HepG2 (cell line): Measurements from ENCODE around the gene CD300H. TPM values are rescaled to one million over a fixed set of nuclear protein-coding genes. Genes with fewer than 3 reads are reported as not detected.

Source experiments
- ATAC-seq: fragments of 200-7000 bp; cut with Tn5 transposase; 3 replicates; pipeline ENCODE4 v1.9.1; 2020; ENCODE audit warnings: mild to moderate bottlenecking, moderate library complexity
- BruUV-seq: library from RNA; stranded (reverse); fragments of 400-500 nt; replicated peaks from 2 replicates; lab custom pipeline; 2021; lab: Mats Ljungman, UMichigan
- CTCF ChIA-PET: fragments of 300-600 bp; formaldehyde crosslinking; extraction: SDS; loops from one replicate; lab custom pipeline; 2021; ENCODE audit warnings: low total read pairs, inconsistent platforms, low intra/inter-chr PET ratio; lab: Yijun Ruan, JAX
- POLR2A ChIA-PET: fragments of 350-600 bp; sonication (Branson Sonifier 250); formaldehyde crosslinking; loops from one replicate; lab custom pipeline; 2020; ENCODE audit warnings: antibody characterized with exemption, inconsistent platforms; lab: Yijun Ruan, JAX
- DNase-seq: peaks from one replicate; pipeline ENCODE4 v3.0.0-alpha.2; 2015; ENCODE audit warnings: low spot score
- FAIRE-seq: peaks from 3 replicates; lab custom pipeline; 2011; peaks lifted over from hg19 to GRCh38; lab: Jason Lieb, UNC
- H2AFZ ChIP-seq: one replicate; pipeline ENCODE4 v1.6.1; 2011; ENCODE audit warnings: low read length, inconsistent platforms
- H3K27ac ChIP-seq: fragments of 300-600 bp; 3 replicates; pipeline ENCODE4 v1.8.0; 2011; ENCODE audit warnings: mixed run types, mild to moderate bottlenecking, mixed read lengths, low read length, inconsistent platforms; ENCODE audit not compliant: insufficient read depth; ENCODE audit errors: extremely low read length
- H3K27me3 ChIP-seq, 2 experiments: fragments of 200-600 bp in 1 of 2; 2 replicates in 1 of 2; 3 replicates in 1 of 2; pipeline versions ENCODE4 v1.6.0 to v1.8.0; 2011; ENCODE audit warnings: low read length in 2 of 2, mild to moderate bottlenecking in 2 of 2, moderate library complexity in 2 of 2, inconsistent platforms in 1 of 2; ENCODE audit not compliant: insufficient read depth in 2 of 2, control insufficient read depth in 1 of 2
- H3K36me3 ChIP-seq, 2 experiments: fragments of 200-600 bp in 1 of 2; replicated peaks in 1 of 2; 2 replicates in 1 of 2; 3 replicates in 1 of 2; pipeline versions ENCODE4 v1.5.1 to v1.8.0; 2011; ENCODE audit warnings: low read length in 2 of 2, inconsistent platforms in 1 of 2; ENCODE audit not compliant: insufficient read depth in 2 of 2, control insufficient read depth in 1 of 2
- H3K4me1 ChIP-seq: 2 replicates; pipeline ENCODE4 v1.5.1; 2012; ENCODE audit warnings: low read length, inconsistent platforms; ENCODE audit not compliant: insufficient read depth
- H3K4me2 ChIP-seq: 2 replicates; pipeline ENCODE4 v1.6.0; 2011; ENCODE audit warnings: low read depth, low read length, inconsistent platforms
- H3K4me3 ChIP-seq, 3 experiments: fragments of 200-600 bp in 1 of 3; sonication (generic), shearing (Covaris generic) in 1 of 3; replicated peaks in 1 of 3; 2 replicates each; pipeline ENCODE4 v1.5.1; 2011 to 2016; ENCODE audit warnings: low read length in 3 of 3, inconsistent platforms in 2 of 3, low read depth in 2 of 3, mild to moderate bottlenecking in 2 of 3, control low read depth in 1 of 3, mixed read lengths in 1 of 3; ENCODE audit not compliant: insufficient read depth in 1 of 3
- H3K79me2 ChIP-seq: one replicate; pipeline ENCODE4 v1.6.1; 2011; ENCODE audit warnings: low read length, inconsistent platforms; ENCODE audit not compliant: insufficient read depth
- H3K9ac ChIP-seq: 2 replicates; pipeline ENCODE4 v1.6.0; 2011; ENCODE audit warnings: mild to moderate bottlenecking, low read depth, low read length, inconsistent platforms; ENCODE audit not compliant: insufficient read depth
- H3K9me3 ChIP-seq: 2 replicates; pipeline ENCODE4 v1.5.1; 2012; ENCODE audit warnings: mild to moderate bottlenecking, low read length
- H4K20me1 ChIP-seq: 2 replicates; pipeline ENCODE4 v1.6.0; 2011; ENCODE audit warnings: inconsistent platforms, mild to moderate bottlenecking, low read length, moderate library complexity; ENCODE audit not compliant: insufficient read depth
- HOXD1 ChIP-seq: sonication (generic); formaldehyde crosslinking; IDR thresholded peaks from 2 replicates; pipeline ENCODE4 v1.5.0; 2020; ENCODE audit warnings: missing genetic modification reagents
- MBD4 ChIP-seq: IDR thresholded peaks from 2 replicates; pipeline ENCODE4 v1.6.1; 2012; ENCODE audit warnings: low read length, inconsistent platforms, borderline replicate concordance
- SCMH1 ChIP-seq: sonication (generic); formaldehyde crosslinking; IDR thresholded peaks from 2 replicates; pipeline ENCODE4 v1.9.0; 2021; ENCODE audit warnings: missing genetic modification reagents, mild to moderate bottlenecking, borderline replicate concordance
- ZNF460 ChIP-seq: sonication (generic); formaldehyde crosslinking; IDR thresholded peaks from 2 replicates; pipeline ENCODE4 v1.5.1; 2020; ENCODE audit warnings: missing genetic modification reagents, mild to moderate bottlenecking, borderline replicate concordance
- ZSCAN31 ChIP-seq: sonication (generic); formaldehyde crosslinking; IDR thresholded peaks from 2 replicates; pipeline ENCODE4 v1.5.0; 2020; ENCODE audit warnings: low read depth, mild to moderate bottlenecking, missing genetic modification reagents
- WGBS: methylation state at CpG from one replicate; pipeline ENCODE4 v1.1.6; 2017; ENCODE audit warnings: low lambda C conversion rate; 5-methylcytosine and 5-hydroxymethylcytosine counted together
- in situ Hi-C: cut with HindIII; loops from 2 replicates; pipeline ENCODE4 v1.10.0; 2017; ENCODE audit warnings: low pct_unique_long_range_greater_than_20kb; ENCODE audit not compliant: extremely low pct_ligation_motif_present
- intact Hi-C: fragments of 100-400 bp; cut with micrococcal nuclease; formaldehyde crosslinking; loops from one replicate; pipeline ENCODE4 v1.10.0; 2022; ENCODE audit not compliant: unreplicated experiment
- polyA plus RNA-seq, 8 experiments: library from polyadenylated mRNA; depleted of rRNA in 3 of 8; stranded (reverse) in 7 of 8; unstranded in 1 of 8; fragments of >200 nt; fragmentation: Illumina TruSeq in 4 of 8; extraction: Trizol in 4 of 8; gene quantifications; 2 replicates each; pipeline versions ENCODE4 v1.2.1 to v1.2.3, GENCODE V29; 2011 to 2016; ENCODE audit warnings: low read depth in 4 of 8, missing spikeins in 1 of 8, mixed read lengths in 1 of 8; ENCODE audit not compliant: insufficient read depth in 1 of 8
- total RNA-seq, 5 experiments: library from RNA; depleted of rRNA; stranded (reverse); fragments of >200 nt; fragmentation: Illumina TruSeq; extraction: Trizol; gene quantifications; 2 replicates each; pipeline ENCODE4 v1.2.3, GENCODE V29; 2016; ENCODE audit warnings: low read depth in 1 of 5
- TF ChIP-seq, protein P1 (sequence below): sonication (generic); formaldehyde crosslinking; IDR thresholded peaks from 2 replicates; pipeline ENCODE4 v1.5.1; 2020; ENCODE audit warnings: missing genetic modification reagents, mild to moderate bottlenecking, borderline replicate concordance
- TF ChIP-seq, protein P2 (sequence below): sonication (generic); formaldehyde crosslinking; conservative IDR thresholded peaks from 2 replicates; pipeline ENCODE4 v1.4.0; 2020; ENCODE audit warnings: missing genetic modification reagents

CD300H gene
- total and polyA plus RNA-seq, 2 of the 13 experiments (the other 11 are each of a cell fraction or from before 2014, with no cell fraction given), result not detected

DNA sequence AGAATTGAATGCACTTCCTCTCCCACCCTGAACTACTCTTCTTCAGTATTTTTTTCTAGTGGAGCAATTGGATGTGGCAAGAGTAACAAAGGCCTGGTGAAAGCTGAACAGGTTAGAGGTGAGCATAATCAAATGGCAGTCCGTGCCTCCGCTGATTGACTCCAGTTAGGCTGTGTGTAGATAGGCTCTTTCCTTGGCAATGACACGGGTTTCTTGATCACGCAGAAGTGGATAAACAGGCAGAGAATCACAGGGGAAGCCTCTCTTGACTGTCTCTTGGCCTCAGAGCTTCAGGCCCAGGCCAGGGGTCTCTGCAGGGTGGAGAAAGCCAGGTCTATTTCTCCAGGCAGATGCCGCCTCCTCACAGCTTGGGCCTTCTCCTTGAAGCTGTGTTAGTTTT is 40.2 kb downstream of the CD300H start:
- no peaks in the 10 kb centered on the region for H3K79me2 ChIP-seq
- intact Hi-C loops (no loop called here), in situ Hi-C loops (no loop called here)
- peaks cover 5 to 89% of the 10 kb centered on the region in 2 experiments; a peak in 4 of 5 replicates for H3K27me3 ChIP-seq
- no peak for FAIRE-seq
- POLR2A ChIA-PET, result no interaction called here
- TF ChIP-seq SCMH1 (no peak), ZSCAN31 (CRISPR knock-in tag) (no peak), MBD4 (no peak), ZNF460 (no peak)
- DNase-seq, result no peak
- no peaks in the 10 kb centered on the region for H4K20me1 ChIP-seq
- BruUV-seq, result no TSS peak
- no peaks in the 10 kb centered on the region for H3K9me3 ChIP-seq
- ATAC-seq, result no peak
- no peak overlapping the region for H3K4me2 ChIP-seq
- 6% methylated on average over 5 of the region's 5 CpGs for WGBS
- H2AFZ ChIP-seq, result no peak overlapping the region
- H3K36me3 ChIP-seq, result no peaks in the 10 kb centered on the region
- CTCF ChIA-PET, result no interaction called here
- H3K27ac ChIP-seq, result no peak overlapping the region
- no peak overlapping the region for H3K9ac ChIP-seq
- no peak overlapping the region for H3K4me3 ChIP-seq
- no peaks in the 10 kb centered on the region for H3K4me1 ChIP-seq

DNA sequence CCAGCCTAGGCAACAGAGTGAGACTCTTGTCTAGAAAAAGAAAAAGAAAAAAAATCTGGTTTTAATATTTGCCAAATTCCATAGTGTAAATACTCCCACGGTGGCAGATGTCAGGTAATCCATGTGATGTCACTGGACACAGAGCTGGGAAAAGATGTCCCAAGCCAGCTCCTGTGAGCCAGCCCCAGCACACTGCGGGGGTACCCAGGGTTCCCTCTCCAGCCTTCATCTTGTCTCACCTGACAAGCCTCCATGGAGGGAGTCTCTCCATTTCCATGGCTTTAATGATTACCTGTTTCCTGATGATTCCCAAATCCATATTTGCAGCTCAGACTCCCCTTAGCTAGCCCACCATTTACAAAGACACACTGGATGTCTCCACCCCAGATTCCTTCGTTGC is 40.6 kb downstream of the CD300H start:
- Histone ChIP-seq H3K4me2 (no peak overlapping the region), H3K9me3 (no peaks in the 10 kb centered on the region), H2AFZ (no peak overlapping the region), H3K36me3 (no peaks in the 10 kb centered on the region), H4K20me1 (no peaks in the 10 kb centered on the region), H3K4me3 (no peak overlapping the region), H3K4me1 (peaks cover 2% of the 10 kb centered on the region; the same call in 1 of the 2 replicates), H3K27ac (no peak overlapping the region), H3K27me3 (peaks cover 5 to 89% of the 10 kb centered on the region in 2 experiments; a peak in 4 of 5 replicates), H3K9ac (no peak overlapping the region), H3K79me2 (no peaks in the 10 kb centered on the region)
- DNase-seq, result no peak
- in situ Hi-C loops (no loop called here), intact Hi-C loops (no loop called here)
- FAIRE-seq, result no peak
- no peak for ATAC-seq
- TF ChIP-seq, protein P1, sequence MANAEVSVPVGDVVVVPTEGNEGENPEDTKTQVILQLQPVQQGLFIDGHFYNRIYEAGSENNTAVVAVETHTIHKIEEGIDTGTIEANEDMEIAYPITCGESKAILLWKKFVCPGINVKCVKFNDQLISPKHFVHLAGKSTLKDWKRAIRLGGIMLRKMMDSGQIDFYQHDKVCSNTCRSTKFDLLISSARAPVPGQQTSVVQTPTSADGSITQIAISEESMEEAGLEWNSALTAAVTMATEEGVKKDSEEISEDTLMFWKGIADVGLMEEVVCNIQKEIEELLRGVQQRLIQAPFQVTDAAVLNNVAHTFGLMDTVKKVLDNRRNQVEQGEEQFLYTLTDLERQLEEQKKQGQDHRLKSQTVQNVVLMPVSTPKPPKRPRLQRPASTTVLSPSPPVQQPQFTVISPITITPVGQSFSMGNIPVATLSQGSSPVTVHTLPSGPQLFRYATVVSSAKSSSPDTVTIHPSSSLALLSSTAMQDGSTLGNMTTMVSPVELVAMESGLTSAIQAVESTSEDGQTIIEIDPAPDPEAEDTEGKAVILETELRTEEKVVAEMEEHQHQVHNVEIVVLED (CRISPR knock-in tag), result no peak
- TF ChIP-seq HOXD1 (CRISPR knock-in tag), result no peak
- TF ChIP-seq, protein P2, sequence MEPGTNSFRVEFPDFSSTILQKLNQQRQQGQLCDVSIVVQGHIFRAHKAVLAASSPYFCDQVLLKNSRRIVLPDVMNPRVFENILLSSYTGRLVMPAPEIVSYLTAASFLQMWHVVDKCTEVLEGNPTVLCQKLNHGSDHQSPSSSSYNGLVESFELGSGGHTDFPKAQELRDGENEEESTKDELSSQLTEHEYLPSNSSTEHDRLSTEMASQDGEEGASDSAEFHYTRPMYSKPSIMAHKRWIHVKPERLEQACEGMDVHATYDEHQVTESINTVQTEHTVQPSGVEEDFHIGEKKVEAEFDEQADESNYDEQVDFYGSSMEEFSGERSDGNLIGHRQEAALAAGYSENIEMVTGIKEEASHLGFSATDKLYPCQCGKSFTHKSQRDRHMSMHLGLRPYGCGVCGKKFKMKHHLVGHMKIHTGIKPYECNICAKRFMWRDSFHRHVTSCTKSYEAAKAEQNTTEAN (CRISPR knock-in tag), result no peak
- ChIA-PET CTCF (no interaction called here), POLR2A (no interaction called here)
- no TSS peak for BruUV-seq
- WGBS, result 4% methylated on average over 3 of the region's 3 CpGs
